K562 (cell line): Measurements from ENCODE around the gene CDC20. TPM values are rescaled to one million over a fixed set of nuclear protein-coding genes. Genes with fewer than 3 reads are reported as not detected.

Source experiments
- ATAC-seq: fragments of 200-7000 bp; cut with Tn5 transposase; 3 replicates; pipeline ENCODE4 v1.9.1; 2020; ENCODE audit warnings: moderate library complexity
- BruUV-seq: library from RNA; stranded (reverse); fragments of 400-500 nt; replicated peaks from 2 replicates; lab custom pipeline; 2021; lab: Mats Ljungman, UMichigan
- CTCF ChIA-PET: fragments of 300-600 bp; formaldehyde crosslinking; extraction: SDS; loops from one replicate; lab custom pipeline; 2021; ENCODE audit warnings: low intra/inter-chr PET ratio; lab: Yijun Ruan, JAX
- POLR2A ChIA-PET: fragments of 300-600, 350-650 bp; sonication (Branson Sonifier 250); formaldehyde crosslinking; extraction: SDS; loops from one replicate; lab custom pipeline; 2021; ENCODE audit warnings: antibody characterized with exemption, inconsistent platforms; lab: Yijun Ruan, JAX
- DNase-seq, 4 experiments: peaks; one replicate each; pipeline versions ENCODE4 v3.0.0 to v3.0.0-alpha.2; 2011 to 2018; ENCODE audit warnings: low spot score in 3 of 4, mixed read lengths in 3 of 4; ENCODE audit errors: extremely low read depth in 1 of 4
- FAIRE-seq: peaks from 2 replicates; lab custom pipeline; 2011; peaks lifted over from hg19 to GRCh38; lab: Jason Lieb, UNC
- H2AFZ ChIP-seq: 2 replicates; pipeline ENCODE4 v1.6.0; 2011; ENCODE audit warnings: low read depth, low read length, control low read depth, inconsistent platforms
- H3K27ac ChIP-seq: fragments of 200-600 bp; 3 replicates; pipeline ENCODE4 v1.8.0; 2011; ENCODE audit warnings: low read depth, mild to moderate bottlenecking, control low read depth, inconsistent platforms, low read length, moderate library complexity, mixed read lengths; ENCODE audit errors: extremely low read depth
- H3K27me3 ChIP-seq, 2 experiments: fragments of 300-600 bp in 1 of 2; 2 replicates in 1 of 2; 3 replicates in 1 of 2; pipeline versions ENCODE4 v1.6.0 to v1.8.0; 2011; ENCODE audit warnings: inconsistent platforms in 2 of 2, low read length in 2 of 2, mild to moderate bottlenecking in 1 of 2, mixed read lengths in 1 of 2, moderate library complexity in 1 of 2; ENCODE audit not compliant: control insufficient read depth in 2 of 2, insufficient read depth in 2 of 2
- H3K36me3 ChIP-seq: fragments of 300-600 bp; 3 replicates; pipeline ENCODE4 v1.8.0; 2011; ENCODE audit warnings: mild to moderate bottlenecking, low read length, inconsistent platforms; ENCODE audit not compliant: control insufficient read depth, insufficient read depth
- H3K4me1 ChIP-seq, 2 experiments: fragments of 200-600 bp in 1 of 2; replicated peaks in 1 of 2; 2 replicates in 1 of 2; 3 replicates in 1 of 2; pipeline versions ENCODE4 v1.5.1 to v1.8.0; 2011; ENCODE audit warnings: inconsistent platforms in 2 of 2, low read length in 2 of 2, mild to moderate bottlenecking in 1 of 2, mixed read lengths in 1 of 2, moderate library complexity in 1 of 2; ENCODE audit not compliant: control insufficient read depth in 2 of 2, insufficient read depth in 2 of 2
- H3K4me2 ChIP-seq: 2 replicates; pipeline ENCODE4 v1.6.1; 2011; ENCODE audit warnings: low read length, control low read depth, inconsistent platforms, mixed read lengths; ENCODE audit not compliant: insufficient read depth
- H3K4me3 ChIP-seq: fragments of 200-600 bp; sonication (generic), shearing (Covaris generic); 2 replicates; pipeline ENCODE4 v1.5.1; 2016; ENCODE audit warnings: control low read depth, inconsistent platforms
- H3K79me2 ChIP-seq: fragments of 200-600 bp; 3 replicates; pipeline ENCODE4 v1.8.0; 2011; ENCODE audit warnings: low read length, inconsistent platforms; ENCODE audit not compliant: control insufficient read depth, insufficient read depth
- H3K9ac ChIP-seq, 2 experiments: 2 replicates each; pipeline versions ENCODE4 v1.6.0 to v1.6.1; 2011; ENCODE audit warnings: low read depth in 2 of 2, low read length in 2 of 2, control low read depth in 1 of 2, inconsistent platforms in 1 of 2, mild to moderate bottlenecking in 1 of 2, mixed read lengths in 1 of 2; ENCODE audit not compliant: insufficient read depth in 1 of 2
- H3K9me1 ChIP-seq: one replicate; pipeline ENCODE4 v1.6.0; 2011; ENCODE audit warnings: inconsistent platforms, mild to moderate bottlenecking, low read length, moderate library complexity; ENCODE audit not compliant: control insufficient read depth, insufficient read depth
- H3K9me3 ChIP-seq: replicated peaks from 2 replicates; pipeline ENCODE4 v1.5.1; 2011; ENCODE audit warnings: low read depth, low read length, inconsistent platforms; ENCODE audit not compliant: control insufficient read depth, insufficient read depth
- H4K20me1 ChIP-seq: replicated peaks from 2 replicates; pipeline ENCODE4 v1.6.1; 2011; ENCODE audit warnings: low read length, inconsistent platforms, mixed read lengths; ENCODE audit not compliant: control insufficient read depth, insufficient read depth
- CCAR2 ChIP-seq: fragments of 200-400 bp; formaldehyde crosslinking; IDR thresholded peaks from 2 replicates; pipeline ENCODE4 v1.6.1; 2017; ENCODE audit warnings: mild to moderate bottlenecking, low read depth, low read length
- KDM5B ChIP-seq: fragments of 200-600 bp; sonication (generic); IDR thresholded peaks from 2 replicates; pipeline ENCODE4 v1.6.1; 2012; ENCODE audit warnings: low read depth, mild to moderate bottlenecking, moderate library complexity, low read length, control low read depth, inconsistent platforms; ENCODE audit not compliant: insufficient replicate concordance
- MBD1 ChIP-seq: fragments of 250-450 bp; sonication (Bioruptor Pico); IDR thresholded peaks from 2 replicates; pipeline ENCODE4 v1.8.0; 2022; ENCODE audit warnings: inconsistent platforms
- PHF21A ChIP-seq: fragments of 450-650 bp; IDR thresholded peaks from 2 replicates; pipeline ENCODE4 v1.6.1; 2017; ENCODE audit warnings: low read depth, borderline replicate concordance
- VEZF1 ChIP-seq: fragments of 200-800 bp; sonication (Bioruptor generic); IDR thresholded peaks from 2 replicates; pipeline ENCODE4 v1.6.1; 2017; ENCODE audit warnings: missing genetic modification characterization, missing compliant biosample characterization
- XRCC5 ChIP-seq: fragments of 200-400 bp; formaldehyde crosslinking; IDR thresholded peaks from 2 replicates; pipeline ENCODE4 v1.6.1; 2017; ENCODE audit warnings: low read depth, mild to moderate bottlenecking, low read length
- ZNF785 ChIP-seq: fragments of 250-450 bp; sonication (Bioruptor Pico); IDR thresholded peaks from 2 replicates; pipeline ENCODE4 v1.4.0; 2020; ENCODE audit warnings: mild to moderate bottlenecking
- WGBS: fragments of 100-300 bp; shearing (Covaris generic); methylation state at CpG from one replicate; pipeline ENCODE4 v1.1.6; 2016; ENCODE audit warnings: low coverage, mixed read lengths; ENCODE audit not compliant: insufficient coverage; ENCODE audit errors: missing lambda C conversion rate; 5-methylcytosine and 5-hydroxymethylcytosine counted together
- in situ Hi-C: fragments of 300-500 bp; cut with MboI; formaldehyde crosslinking; loops from 4 replicates; pipeline ENCODE4 v1.15.0; 2018; ENCODE audit warnings: inconsistent platforms, mixed read lengths
- intact Hi-C: fragments of 100-400 bp; cut with micrococcal nuclease; formaldehyde crosslinking; loops from 2 replicates; pipeline ENCODE4 v1.14.2; 2022
- polyA plus RNA-seq, 8 experiments: library from polyadenylated mRNA; depleted of rRNA in 4 of 8; stranded (reverse) in 5 of 8; unstranded in 3 of 8; fragments of >200 nt; fragmentation: Nextera tagmentation in 2 of 8; fragmentation: Illumina TruSeq in 1 of 8; extraction: Ambion mirVana in 2 of 8; extraction: Trizol in 1 of 8; gene quantifications; 2 replicates each; pipeline versions ENCODE4 v1.2.1 to v1.2.3, GENCODE V29; 2011 to 2014; ENCODE audit warnings: inconsistent platforms in 1 of 8, missing spikeins in 1 of 8
- total RNA-seq, 7 experiments: library from RNA; depleted of rRNA in 6 of 7; stranded (reverse); fragments of >200 nt in 6 of 7; fragmentation: Illumina TruSeq in 2 of 7; extraction: Trizol in 2 of 7; gene quantifications; 2 replicates each; pipeline versions ENCODE4 v1.2.1 to v1.2.3, GENCODE V29; 2011 to 2021; ENCODE audit warnings: low replicate concordance in 1 of 7

The CDC20 gene
- total and polyA plus RNA-seq, 9 of the 15 experiments (the other 6 are each of a cell fraction or from before 2014, with no cell fraction given), result 45.2 to 224 (median 121) TPM

- TF ChIP-seq VEZF1 (CRISPR knock-in tag) (peak; percentile 90; the same call in 1 of the 2 replicates), CCAR2 (no peak), XRCC5 (no peak), PHF21A (no peak)
These were observed 548 bp upstream of the CDC20 start (continued) for GRCh38 chr1:43358121-43358745.

GRCh38 chr1:43359696-43360095, 915 bp downstream of the CDC20 start:
- H3K27me3 ChIP-seq, result no peaks in the 10 kb centered on the region
- no peaks in the 10 kb centered on the region for H3K9me3 ChIP-seq
- ATAC-seq (no peak), DNase-seq (peak in 1 of 4 experiments; percentile 36), FAIRE-seq (no peak)
- BruUV-seq, result no TSS peak
- in situ Hi-C loops (no loop called here), intact Hi-C loops (loop anchor here (2.0 kb wide), 1 partner anchor 121 kb away; no protein-coding TSS in a partner anchor)
- WGBS, result 9% methylated on average over 11 of the region's 11 CpGs
- H4K20me1 ChIP-seq, result no peaks in the 10 kb centered on the region; the same call in 1 of the 2 replicates
- ChIA-PET CTCF (no interaction called here), POLR2A (interaction anchor here (0.6 to 2.9 kb wide), 7 partner anchors 9 to 121 kb away, joined by 3 to 17 read pairs (median 3); partner anchors contain the start of gene ELOVL1)
- H3K36me3 ChIP-seq, result peaks cover 54% of the 10 kb centered on the region
- H3K9ac ChIP-seq, result peak overlapping the region; percentile 93 to 99
- H3K4me3 ChIP-seq, result peak overlapping the region; percentile 83
- TF ChIP-seq KDM5B (peak; percentile 21), MBD1 (no peak), ZNF785 (no peak)
- peak overlapping the region; percentile 90 for H3K27ac ChIP-seq
- peaks cover 25 to 36% of the 10 kb centered on the region in 2 experiments for H3K4me1 ChIP-seq
- peaks cover 33% of the 10 kb centered on the region for H3K79me2 ChIP-seq
- H3K4me2 ChIP-seq, result peak overlapping the region; percentile 95
- H3K9me1 ChIP-seq, result peaks cover 11% of the 10 kb centered on the region
- H2AFZ ChIP-seq, result 0 out of 2 replicates have a peak overlapping the region, but pooled peaks have one; percentile 43
